ENCODE measurements around the gene SYNDIG1.

The SYNDIG1 gene

GRCh38 chr20:24484081-24484450, 14.6 kb downstream of the SYNDIG1 start:
- no peak overlapping the region for H3K4me3 ChIP-seq (ENCODE audit: low read length)
- no peaks in the 10 kb centered on the region for H3K27me3 ChIP-seq (ENCODE audit: control insufficient read depth, insufficient read depth, low read length)
- no CpG with 5 or more reads among the region's 8 CpGs for WGBS (ENCODE audit: insufficient coverage, insufficient read length)
- no peak overlapping the region for H3K27ac ChIP-seq (ENCODE audit: low read length)
- H3K36me3 ChIP-seq (ENCODE audit: control insufficient read depth, insufficient read depth, low read length) = no peaks in the 10 kb centered on the region
- no peaks in the 10 kb centered on the region for H3K9me3 ChIP-seq (ENCODE audit: control insufficient read depth, insufficient read depth, low read length)
- DNase-seq (ENCODE audit: low read depth, low spot score) = no peak
- no peaks in the 10 kb centered on the region for H3K4me1 ChIP-seq (ENCODE audit: control insufficient read depth, insufficient read depth, low read length)

DNA sequence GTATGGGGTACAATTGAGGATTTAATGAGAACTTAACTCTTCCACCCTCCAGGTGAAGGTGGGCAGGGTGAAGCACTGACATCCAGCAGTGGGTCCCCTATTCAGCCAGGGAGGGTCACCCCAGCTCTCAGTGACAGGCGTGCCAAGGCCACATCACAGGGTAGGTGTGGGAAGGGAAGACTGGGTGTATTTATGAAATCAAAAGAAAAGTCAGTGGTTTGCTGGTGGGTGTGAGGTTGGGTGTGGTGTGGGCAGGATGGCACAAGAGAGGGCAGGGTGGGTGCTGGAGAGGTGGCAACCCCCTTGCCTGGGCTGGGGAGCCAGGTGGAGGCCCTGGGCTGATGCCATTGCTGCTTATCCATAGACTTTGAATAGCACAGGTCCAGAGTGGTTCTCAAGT, 16.6 kb downstream of the SYNDIG1 start:
- H3K4me1 ChIP-seq (ENCODE audit: control insufficient read depth, insufficient read depth, low read length) = no peaks in the 10 kb centered on the region
- DNase-seq (ENCODE audit: low read depth, low spot score) = no peak
- H3K27me3 ChIP-seq (ENCODE audit: control insufficient read depth, insufficient read depth, low read length) = no peaks in the 10 kb centered on the region
- H3K36me3 ChIP-seq (ENCODE audit: control insufficient read depth, insufficient read depth, low read length) = peaks cover 2% of the 10 kb centered on the region; the same call in 1 of the 2 replicates
- no peaks in the 10 kb centered on the region for H3K9me3 ChIP-seq (ENCODE audit: control insufficient read depth, insufficient read depth, low read length)
- WGBS (ENCODE audit: insufficient coverage, insufficient read length) = no CpG with 5 or more reads among the region's 1 CpG
- H3K4me3 ChIP-seq (ENCODE audit: low read length) = no peak overlapping the region
- H3K27ac ChIP-seq (ENCODE audit: low read length) = no peak overlapping the region

GRCh38 chr20:24487240-24487639, 17.8 kb downstream of the SYNDIG1 start:
- no peaks in the 10 kb centered on the region; the same call in 1 of the 2 replicates for H3K4me1 ChIP-seq (ENCODE audit: control insufficient read depth, insufficient read depth, low read length)
- no peak for DNase-seq (ENCODE audit: low read depth, low spot score)
- no peaks in the 10 kb centered on the region for H3K27me3 ChIP-seq (ENCODE audit: control insufficient read depth, insufficient read depth, low read length)
- no peak overlapping the region for H3K4me3 ChIP-seq (ENCODE audit: low read length)
- H3K9me3 ChIP-seq (ENCODE audit: control insufficient read depth, insufficient read depth, low read length) = no peaks in the 10 kb centered on the region
- peaks cover 2% of the 10 kb centered on the region; the same call in 1 of the 2 replicates for H3K36me3 ChIP-seq (ENCODE audit: control insufficient read depth, insufficient read depth, low read length)
- WGBS (ENCODE audit: insufficient coverage, insufficient read length) = no CpG with 5 or more reads among the region's 4 CpGs
- no peak overlapping the region for H3K27ac ChIP-seq (ENCODE audit: low read length)

- no CpG with 5 or more reads among the region's 7 CpGs for WGBS (ENCODE audit: insufficient coverage, insufficient read length)
- Histone ChIP-seq H3K4me1 (ENCODE audit: control insufficient read depth, insufficient read depth, low read length) (peaks cover 1% of the 10 kb centered on the region), H3K36me3 (ENCODE audit: control insufficient read depth, insufficient read depth, low read length) (peaks cover 2% of the 10 kb centered on the region; the same call in 1 of the 2 replicates), H3K27ac (ENCODE audit: low read length) (no peak overlapping the region), H3K4me3 (ENCODE audit: low read length) (no peak overlapping the region), H3K9me3 (ENCODE audit: control insufficient read depth, insufficient read depth, low read length) (no peaks in the 10 kb centered on the region), H3K27me3 (ENCODE audit: control insufficient read depth, insufficient read depth, low read length) (no peaks in the 10 kb centered on the region)
- DNase-seq (ENCODE audit: low read depth, low spot score) = no peak
Measured at GRCh38 chr20:24487648-24488047, 18.2 kb downstream of the SYNDIG1 start.

DNA sequence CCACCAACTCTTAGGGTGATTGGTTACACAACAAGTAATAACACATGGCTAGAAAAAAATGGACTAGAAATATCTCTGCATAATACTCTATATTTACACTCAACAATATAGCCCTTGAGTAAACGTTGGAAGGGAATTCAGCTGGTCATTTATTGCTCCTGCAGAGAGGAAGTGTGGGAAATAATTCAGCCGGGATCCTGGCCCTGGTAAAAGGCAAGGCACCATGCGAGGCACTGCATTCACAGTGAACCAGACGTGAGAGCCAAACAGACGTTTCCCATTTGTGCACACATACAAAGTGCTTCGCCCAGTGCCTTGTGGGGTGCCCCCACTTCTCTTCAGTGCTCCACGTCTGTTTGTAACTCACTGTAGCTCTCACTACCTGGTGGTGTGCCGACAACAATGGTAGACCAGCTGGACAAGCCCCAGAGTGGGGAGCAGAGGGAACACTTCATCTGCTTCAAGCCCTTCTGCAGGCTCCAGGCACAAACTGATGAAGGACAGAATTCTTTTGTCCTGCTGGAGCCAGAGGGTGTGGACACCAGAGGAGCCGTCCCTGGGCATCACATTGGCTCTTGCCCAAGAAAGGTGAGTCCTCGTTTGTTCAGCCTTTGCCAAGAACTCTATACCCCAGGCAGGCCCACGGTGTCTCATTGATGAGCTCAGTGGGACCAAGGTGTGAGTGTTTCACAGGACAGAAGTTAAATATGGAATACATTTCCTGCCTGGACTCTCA, 18.8 kb downstream of the SYNDIG1 start:
- WGBS (ENCODE audit: insufficient coverage, insufficient read length) = no CpG with 5 or more reads among the region's 11 CpGs
- no peaks in the 10 kb centered on the region for H3K9me3 ChIP-seq (ENCODE audit: control insufficient read depth, insufficient read depth, low read length)
- no peak for DNase-seq (ENCODE audit: low read depth, low spot score)
- H3K4me1 ChIP-seq (ENCODE audit: control insufficient read depth, insufficient read depth, low read length) = peaks cover 4% of the 10 kb centered on the region
- peaks cover 2% of the 10 kb centered on the region; the same call in 1 of the 2 replicates for H3K36me3 ChIP-seq (ENCODE audit: control insufficient read depth, insufficient read depth, low read length)
- H3K27me3 ChIP-seq (ENCODE audit: control insufficient read depth, insufficient read depth, low read length) = no peaks in the 10 kb centered on the region
- H3K27ac ChIP-seq (ENCODE audit: low read length) = no peak overlapping the region
- no peak overlapping the region for H3K4me3 ChIP-seq (ENCODE audit: low read length)

- Histone ChIP-seq H3K27me3 (ENCODE audit: control insufficient read depth, insufficient read depth, low read length) (no peaks in the 10 kb centered on the region), H3K27ac (ENCODE audit: low read length) (no peak overlapping the region), H3K36me3 (ENCODE audit: control insufficient read depth, insufficient read depth, low read length) (peaks cover 2% of the 10 kb centered on the region; the same call in 1 of the 2 replicates), H3K9me3 (ENCODE audit: control insufficient read depth, insufficient read depth, low read length) (no peaks in the 10 kb centered on the region), H3K4me3 (ENCODE audit: low read length) (no peak overlapping the region), H3K4me1 (ENCODE audit: control insufficient read depth, insufficient read depth, low read length) (peaks cover 5% of the 10 kb centered on the region)
- WGBS (ENCODE audit: insufficient coverage, insufficient read length) = no CpG with 5 or more reads among the region's 6 CpGs
- DNase-seq (ENCODE audit: low read depth, low spot score) = no peak
Measured at GRCh38 chr20:24488800-24489175, 19.4 kb downstream of the SYNDIG1 start.

- DNase-seq (ENCODE audit: low read depth, low spot score) = no peak
- no CpG with 5 or more reads among the region's 5 CpGs for WGBS (ENCODE audit: insufficient coverage, insufficient read length)
- H3K4me3 ChIP-seq (ENCODE audit: low read length) = no peak overlapping the region
- H3K9me3 ChIP-seq (ENCODE audit: control insufficient read depth, insufficient read depth, low read length) = no peaks in the 10 kb centered on the region
- peaks cover 2% of the 10 kb centered on the region; the same call in 1 of the 2 replicates for H3K36me3 ChIP-seq (ENCODE audit: control insufficient read depth, insufficient read depth, low read length)
- H3K4me1 ChIP-seq (ENCODE audit: control insufficient read depth, insufficient read depth, low read length) = peaks cover 8% of the 10 kb centered on the region
- no peaks in the 10 kb centered on the region for H3K27me3 ChIP-seq (ENCODE audit: control insufficient read depth, insufficient read depth, low read length)
- no peak overlapping the region for H3K27ac ChIP-seq (ENCODE audit: low read length)
Measured at GRCh38 chr20:24489193-24489592, 19.8 kb downstream of the SYNDIG1 start.

- no CpG with 5 or more reads among the region's 9 CpGs for WGBS (ENCODE audit: insufficient coverage, insufficient read length)
- Histone ChIP-seq H3K36me3 (ENCODE audit: control insufficient read depth, insufficient read depth, low read length) (peaks cover 2% of the 10 kb centered on the region; the same call in 1 of the 2 replicates), H3K4me1 (ENCODE audit: control insufficient read depth, insufficient read depth, low read length) (peaks cover 8% of the 10 kb centered on the region), H3K27ac (ENCODE audit: low read length) (no peak overlapping the region), H3K4me3 (ENCODE audit: low read length) (no peak overlapping the region), H3K9me3 (ENCODE audit: control insufficient read depth, insufficient read depth, low read length) (no peaks in the 10 kb centered on the region), H3K27me3 (ENCODE audit: control insufficient read depth, insufficient read depth, low read length) (no peaks in the 10 kb centered on the region)
- DNase-seq (ENCODE audit: low read depth, low spot score) = no peak
Measured at GRCh38 chr20:24489631-24490260, 20.3 kb downstream of the SYNDIG1 start.

GRCh38 chr20:24490598-24490997, 21.2 kb downstream of the SYNDIG1 start:
- no peak for DNase-seq (ENCODE audit: low read depth, low spot score)
- Histone ChIP-seq H3K4me1 (ENCODE audit: control insufficient read depth, insufficient read depth, low read length) (peaks cover 8% of the 10 kb centered on the region), H3K27me3 (ENCODE audit: control insufficient read depth, insufficient read depth, low read length) (no peaks in the 10 kb centered on the region), H3K36me3 (ENCODE audit: control insufficient read depth, insufficient read depth, low read length) (peaks cover 2% of the 10 kb centered on the region; the same call in 1 of the 2 replicates), H3K27ac (ENCODE audit: low read length) (no peak overlapping the region), H3K4me3 (ENCODE audit: low read length) (no peak overlapping the region), H3K9me3 (ENCODE audit: control insufficient read depth, insufficient read depth, low read length) (no peaks in the 10 kb centered on the region)
- WGBS (ENCODE audit: insufficient coverage, insufficient read length) = no CpG with 5 or more reads among the region's 8 CpGs

GRCh38 chr20:24491041-24491756, 21.8 kb downstream of the SYNDIG1 start:
- Histone ChIP-seq H3K4me3 (ENCODE audit: low read length) (no peak overlapping the region), H3K27me3 (ENCODE audit: control insufficient read depth, insufficient read depth, low read length) (no peaks in the 10 kb centered on the region), H3K4me1 (ENCODE audit: control insufficient read depth, insufficient read depth, low read length) (peaks cover 8% of the 10 kb centered on the region), H3K36me3 (ENCODE audit: control insufficient read depth, insufficient read depth, low read length) (peaks cover 2% of the 10 kb centered on the region; the same call in 1 of the 2 replicates), H3K9me3 (ENCODE audit: control insufficient read depth, insufficient read depth, low read length) (no peaks in the 10 kb centered on the region), H3K27ac (ENCODE audit: low read length) (no peak overlapping the region)
- WGBS (ENCODE audit: insufficient coverage, insufficient read length) = no CpG with 5 or more reads among the region's 14 CpGs
- DNase-seq (ENCODE audit: low read depth, low spot score) = no peak

All from iPS DF 6.9 (cell line).